Measurements from ENCODE around the gene IQCE.

The IQCE gene

DNA sequence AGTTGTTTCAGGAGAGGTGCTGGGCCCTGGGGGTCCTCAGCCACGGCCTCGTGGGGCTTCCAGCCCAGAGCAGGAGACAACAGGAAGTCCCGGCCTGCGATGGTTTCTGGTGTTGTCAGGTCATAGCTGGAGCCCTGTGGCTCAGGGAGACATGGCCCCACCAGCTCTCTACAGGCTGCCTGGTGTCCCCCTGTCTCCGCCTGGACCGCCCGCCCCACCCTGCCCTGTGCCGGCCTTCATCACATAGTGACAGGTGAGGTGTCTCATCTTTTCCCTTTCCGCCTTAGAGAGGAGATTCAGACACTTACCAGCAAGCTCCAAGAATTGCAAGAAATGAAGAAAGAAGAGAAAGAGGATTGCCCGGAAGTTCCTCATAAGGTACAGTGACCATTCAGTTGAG, 35.8 kb downstream of the IQCE start:
- Histone ChIP-seq H3K79me1 (replicated peaks; ENCODE audit: low read length, poor library complexity, severe bottlenecking) (no peaks in the 10 kb centered on the region), H3K27ac (ENCODE audit: low read length, poor library complexity, severe bottlenecking) (no peak overlapping the region), H3K36me3 (ENCODE audit: control insufficient read depth in 1 of 2, insufficient read depth in 2 of 2, low read depth in 1 of 2, low read length in 2 of 2) (peaks cover 67 to 73% of the 10 kb centered on the region in 2 experiments), H3K4me2 (ENCODE audit: low read length, poor library complexity, severe bottlenecking) (no peak overlapping the region), H3K4ac (ENCODE audit: low read depth in 1 of 2, low read length in 2 of 2) (no peak overlapping the region), H3K4me3 (ENCODE audit: insufficient read depth in 1 of 2, low read depth in 1 of 2, low read length in 2 of 2) (no peak overlapping the region), H2BK5ac (ENCODE audit: low read depth, low read length, poor library complexity, severe bottlenecking) (no peak overlapping the region), H3K14ac (ENCODE audit: low read length in 2 of 2) (no peak overlapping the region), H2AK5ac (ENCODE audit: low read length, severe bottlenecking) (no peak overlapping the region), H4K91ac (ENCODE audit: low read length) (no peak overlapping the region), H2AFZ (ENCODE audit: low read depth, low read length) (no peak overlapping the region), H3K9me3 (ENCODE audit: control insufficient read depth, low read length) (no peaks in the 10 kb centered on the region), H2BK120ac (ENCODE audit: low read depth, low read length) (no peak overlapping the region), H2BK15ac (ENCODE audit: low read depth, poor library complexity, severe bottlenecking) (no peak overlapping the region), H3K18ac (ENCODE audit: low read depth in 1 of 2, low read length in 2 of 2) (no peak overlapping the region), H2BK12ac (ENCODE audit: low read length in 2 of 2) (no peak overlapping the region), H3K23ac (ENCODE audit: low read length in 2 of 2) (no peak overlapping the region), H3K9ac (ENCODE audit: low read length) (no peak overlapping the region), H3K4me1 (ENCODE audit: control insufficient read depth, insufficient read depth, low read depth, low read length) (no peaks in the 10 kb centered on the region), H4K8ac (ENCODE audit: low read length) (no peak overlapping the region), H3K27me3 (ENCODE audit: control insufficient read depth in 1 of 2, insufficient read depth in 1 of 2, low read length in 2 of 2) (no peaks in the 10 kb centered on the region)
- DNase-seq = no peak
- 93% methylated on average over 10 of the region's 10 CpGs for WGBS

DNA sequence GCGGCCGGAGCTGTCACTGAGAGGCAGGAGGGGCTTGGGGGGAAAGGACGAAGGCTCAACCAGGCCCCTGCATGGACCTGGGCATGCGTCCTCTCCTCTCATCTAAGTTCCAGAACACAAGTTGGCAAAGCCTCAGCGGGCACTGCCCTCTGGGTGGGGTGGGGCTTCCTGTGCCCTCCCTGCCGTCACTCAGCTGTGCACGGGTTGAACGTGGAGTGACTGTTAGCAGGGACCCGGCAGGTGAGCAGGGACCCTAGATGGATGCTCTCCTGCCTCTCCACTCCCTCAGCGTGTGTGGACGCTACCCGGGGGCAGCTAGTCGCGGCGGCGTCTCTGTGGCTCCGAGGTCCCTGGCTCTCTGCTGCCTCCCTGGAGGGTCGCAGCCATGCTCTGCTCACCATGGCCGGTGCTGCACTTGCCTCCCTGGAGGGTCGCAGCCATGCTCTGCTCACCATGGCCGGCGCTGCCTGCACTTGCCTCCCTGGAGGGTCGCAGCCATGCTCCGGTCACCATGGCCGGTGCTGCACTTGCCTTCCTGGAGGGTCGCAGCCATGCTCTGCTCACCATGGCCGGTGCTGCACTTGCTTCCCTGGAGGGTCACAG, 36.6 kb downstream of the IQCE start:
- DNase-seq = no peak
- no peak overlapping the region for H2AFZ ChIP-seq (ENCODE audit: low read depth, low read length)
- no peak overlapping the region for H2AK5ac ChIP-seq (ENCODE audit: low read length, severe bottlenecking)
- no peak overlapping the region for H4K91ac ChIP-seq (ENCODE audit: low read length)
- no peaks in the 10 kb centered on the region for H3K9me3 ChIP-seq (ENCODE audit: control insufficient read depth, low read length)
- H2BK15ac ChIP-seq (ENCODE audit: low read depth, poor library complexity, severe bottlenecking) = no peak overlapping the region
- no peak overlapping the region for H3K14ac ChIP-seq (ENCODE audit: low read length in 2 of 2)
- no peaks in the 10 kb centered on the region for H3K4me1 ChIP-seq (ENCODE audit: control insufficient read depth, insufficient read depth, low read depth, low read length)
- H3K27ac ChIP-seq (ENCODE audit: low read length, poor library complexity, severe bottlenecking) = no peak overlapping the region
- H3K4me3 ChIP-seq (ENCODE audit: insufficient read depth in 1 of 2, low read depth in 1 of 2, low read length in 2 of 2) = no peak overlapping the region
- H3K79me1 ChIP-seq (replicated peaks; ENCODE audit: low read length, poor library complexity, severe bottlenecking) = no peaks in the 10 kb centered on the region
- no peak overlapping the region for H3K23ac ChIP-seq (ENCODE audit: low read length in 2 of 2)
- H3K27me3 ChIP-seq (ENCODE audit: control insufficient read depth in 1 of 2, insufficient read depth in 1 of 2, low read length in 2 of 2) = no peaks in the 10 kb centered on the region
- no peak overlapping the region for H2BK5ac ChIP-seq (ENCODE audit: low read depth, low read length, poor library complexity, severe bottlenecking)
- H4K8ac ChIP-seq (ENCODE audit: low read length) = no peak overlapping the region
- no peak overlapping the region for H3K4ac ChIP-seq (ENCODE audit: low read depth in 1 of 2, low read length in 2 of 2)
- no peak overlapping the region for H3K4me2 ChIP-seq (ENCODE audit: low read length, poor library complexity, severe bottlenecking)
- no peak overlapping the region for H2BK120ac ChIP-seq (ENCODE audit: low read depth, low read length)
- H3K18ac ChIP-seq (ENCODE audit: low read depth in 1 of 2, low read length in 2 of 2) = no peak overlapping the region
- WGBS = 94% methylated on average over 27 of the region's 27 CpGs
- peaks cover 66 to 71% of the 10 kb centered on the region in 2 experiments for H3K36me3 ChIP-seq (ENCODE audit: control insufficient read depth in 1 of 2, insufficient read depth in 2 of 2, low read depth in 1 of 2, low read length in 2 of 2)
- no peak overlapping the region for H3K9ac ChIP-seq (ENCODE audit: low read length)
- no peak overlapping the region for H2BK12ac ChIP-seq (ENCODE audit: low read length in 2 of 2)

DNA sequence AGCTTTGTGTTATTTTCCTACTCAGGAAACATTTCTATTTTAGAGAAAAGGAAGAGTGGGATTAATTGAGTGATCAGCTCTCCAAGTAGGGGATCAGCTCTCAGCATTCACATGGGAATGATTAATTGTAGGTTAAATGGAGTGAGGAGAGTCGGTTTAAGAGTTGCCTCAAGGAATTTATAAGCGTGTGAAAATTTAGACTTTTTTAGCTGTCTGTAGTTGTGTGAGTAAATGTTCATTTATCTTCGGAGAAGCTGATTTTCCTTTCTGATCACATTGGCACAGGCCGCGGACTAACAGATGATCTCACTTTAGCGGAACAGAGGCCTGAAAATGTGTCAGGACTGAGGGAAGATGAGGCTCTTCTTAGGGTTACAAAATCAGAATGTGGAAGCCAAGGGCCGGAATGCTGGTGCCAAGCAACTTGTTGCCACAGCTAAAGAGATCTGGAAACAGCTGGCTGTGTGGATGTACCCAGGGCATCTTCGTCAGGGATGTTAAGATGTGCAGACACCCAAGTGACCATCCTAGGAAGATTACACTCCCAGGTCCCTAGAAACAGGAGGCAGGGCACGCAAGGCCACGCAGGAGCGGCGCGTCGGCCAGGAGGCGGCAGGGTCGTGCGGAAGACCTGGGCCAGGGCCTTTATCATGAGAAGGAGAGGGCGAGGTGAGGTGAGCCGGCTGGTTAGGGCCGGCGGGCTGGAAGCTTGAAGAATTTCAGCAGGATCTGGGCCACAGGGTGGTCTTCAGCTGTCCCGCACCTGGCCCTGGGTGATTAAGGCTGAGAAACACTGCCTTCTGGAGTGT, 37.9 kb downstream of the IQCE start:
- DNase-seq = no peak
- Histone ChIP-seq H3K4me1 (ENCODE audit: control insufficient read depth, insufficient read depth, low read depth, low read length) (no peaks in the 10 kb centered on the region), H3K9ac (ENCODE audit: low read length) (no peak overlapping the region), H3K4me3 (ENCODE audit: insufficient read depth in 1 of 2, low read depth in 1 of 2, low read length in 2 of 2) (no peak overlapping the region), H2BK15ac (ENCODE audit: low read depth, poor library complexity, severe bottlenecking) (no peak overlapping the region), H3K18ac (ENCODE audit: low read depth in 1 of 2, low read length in 2 of 2) (no peak overlapping the region), H3K23ac (ENCODE audit: low read length in 2 of 2) (no peak overlapping the region), H3K27ac (ENCODE audit: low read length, poor library complexity, severe bottlenecking) (no peak overlapping the region), H3K27me3 (ENCODE audit: control insufficient read depth in 1 of 2, insufficient read depth in 1 of 2, low read length in 2 of 2) (no peaks in the 10 kb centered on the region), H3K14ac (ENCODE audit: low read length in 2 of 2) (no peak overlapping the region), H4K8ac (ENCODE audit: low read length) (no peak overlapping the region), H2BK12ac (ENCODE audit: low read length in 2 of 2) (no peak overlapping the region), H3K4me2 (ENCODE audit: low read length, poor library complexity, severe bottlenecking) (no peak overlapping the region), H2BK5ac (ENCODE audit: low read depth, low read length, poor library complexity, severe bottlenecking) (no peak overlapping the region), H3K4ac (ENCODE audit: low read depth in 1 of 2, low read length in 2 of 2) (no peak overlapping the region), H3K9me3 (ENCODE audit: control insufficient read depth, low read length) (no peaks in the 10 kb centered on the region), H3K36me3 (ENCODE audit: control insufficient read depth in 1 of 2, insufficient read depth in 2 of 2, low read depth in 1 of 2, low read length in 2 of 2) (peaks cover 74 to 76% of the 10 kb centered on the region in 2 experiments), H4K91ac (ENCODE audit: low read length) (no peak overlapping the region), H2AFZ (ENCODE audit: low read depth, low read length) (no peak overlapping the region), H3K79me1 (replicated peaks; ENCODE audit: low read length, poor library complexity, severe bottlenecking) (no peaks in the 10 kb centered on the region), H2AK5ac (ENCODE audit: low read length, severe bottlenecking) (no peak overlapping the region), H2BK120ac (ENCODE audit: low read depth, low read length) (no peak overlapping the region)
- WGBS = 94% methylated on average over 22 of the region's 22 CpGs

DNA sequence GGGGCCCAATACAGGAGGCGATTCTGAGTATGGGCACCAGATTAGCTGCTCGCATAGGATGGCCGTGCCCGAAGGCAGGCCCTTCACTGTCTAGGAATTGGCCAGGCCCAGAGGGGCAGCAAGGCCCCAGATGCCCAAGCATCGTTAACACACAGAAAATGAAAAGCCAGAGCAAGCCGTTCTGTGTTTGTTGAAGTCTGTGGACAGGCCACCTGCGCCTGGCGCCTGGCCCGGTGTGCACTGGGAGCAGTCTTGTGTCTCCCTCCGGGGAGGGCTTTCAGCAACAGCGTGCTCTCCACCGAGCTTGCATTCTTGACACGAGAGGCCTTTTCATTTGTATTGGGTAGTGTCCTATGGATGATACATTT, 38.5 kb downstream of the IQCE start:
- Histone ChIP-seq H2BK15ac (ENCODE audit: low read depth, poor library complexity, severe bottlenecking) (no peak overlapping the region), H2BK120ac (ENCODE audit: low read depth, low read length) (no peak overlapping the region), H2BK12ac (ENCODE audit: low read length in 2 of 2) (no peak overlapping the region), H3K79me1 (replicated peaks; ENCODE audit: low read length, poor library complexity, severe bottlenecking) (no peaks in the 10 kb centered on the region), H3K4ac (ENCODE audit: low read depth in 1 of 2, low read length in 2 of 2) (no peak overlapping the region), H3K4me2 (ENCODE audit: low read length, poor library complexity, severe bottlenecking) (no peak overlapping the region), H3K14ac (ENCODE audit: low read length in 2 of 2) (no peak overlapping the region), H3K36me3 (ENCODE audit: control insufficient read depth in 1 of 2, insufficient read depth in 2 of 2, low read depth in 1 of 2, low read length in 2 of 2) (peaks cover 76 to 78% of the 10 kb centered on the region in 2 experiments), H4K91ac (ENCODE audit: low read length) (no peak overlapping the region), H4K8ac (ENCODE audit: low read length) (no peak overlapping the region), H3K9ac (ENCODE audit: low read length) (no peak overlapping the region), H2BK5ac (ENCODE audit: low read depth, low read length, poor library complexity, severe bottlenecking) (no peak overlapping the region), H3K27ac (ENCODE audit: low read length, poor library complexity, severe bottlenecking) (no peak overlapping the region), H2AK5ac (ENCODE audit: low read length, severe bottlenecking) (no peak overlapping the region), H3K4me1 (ENCODE audit: control insufficient read depth, insufficient read depth, low read depth, low read length) (no peaks in the 10 kb centered on the region), H3K9me3 (ENCODE audit: control insufficient read depth, low read length) (no peaks in the 10 kb centered on the region), H3K27me3 (ENCODE audit: control insufficient read depth in 1 of 2, insufficient read depth in 1 of 2, low read length in 2 of 2) (no peaks in the 10 kb centered on the region), H3K4me3 (ENCODE audit: insufficient read depth in 1 of 2, low read depth in 1 of 2, low read length in 2 of 2) (no peak overlapping the region), H2AFZ (ENCODE audit: low read depth, low read length) (no peak overlapping the region), H3K18ac (ENCODE audit: low read depth in 1 of 2, low read length in 2 of 2) (no peak overlapping the region), H3K23ac (ENCODE audit: low read length in 2 of 2) (no peak overlapping the region)
- 98% methylated on average over 13 of the region's 13 CpGs for WGBS
- DNase-seq = no peak
